Measurements from ENCODE around the gene DNAJC11.

DNA sequence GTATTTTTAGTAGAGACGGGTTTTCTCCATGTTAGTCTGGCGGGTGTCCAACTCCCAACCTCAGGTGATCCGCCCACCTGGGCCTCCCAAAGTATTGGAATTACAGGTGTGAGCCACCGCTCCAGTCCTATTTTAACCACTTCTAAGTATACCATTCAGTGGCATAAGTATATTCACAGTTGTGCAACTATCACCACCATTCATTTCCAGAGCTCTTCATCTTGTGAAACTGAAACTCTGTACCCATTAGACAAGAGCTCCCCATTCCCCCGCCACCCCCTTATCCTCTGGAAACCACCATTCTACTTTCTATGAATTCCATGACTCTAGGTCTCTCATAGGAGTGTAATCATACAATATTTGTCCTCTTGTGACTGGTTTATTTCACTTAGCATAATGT is 43.5 kb upstream of the DNAJC11 start:
- TF ChIP-seq, protein P1, sequence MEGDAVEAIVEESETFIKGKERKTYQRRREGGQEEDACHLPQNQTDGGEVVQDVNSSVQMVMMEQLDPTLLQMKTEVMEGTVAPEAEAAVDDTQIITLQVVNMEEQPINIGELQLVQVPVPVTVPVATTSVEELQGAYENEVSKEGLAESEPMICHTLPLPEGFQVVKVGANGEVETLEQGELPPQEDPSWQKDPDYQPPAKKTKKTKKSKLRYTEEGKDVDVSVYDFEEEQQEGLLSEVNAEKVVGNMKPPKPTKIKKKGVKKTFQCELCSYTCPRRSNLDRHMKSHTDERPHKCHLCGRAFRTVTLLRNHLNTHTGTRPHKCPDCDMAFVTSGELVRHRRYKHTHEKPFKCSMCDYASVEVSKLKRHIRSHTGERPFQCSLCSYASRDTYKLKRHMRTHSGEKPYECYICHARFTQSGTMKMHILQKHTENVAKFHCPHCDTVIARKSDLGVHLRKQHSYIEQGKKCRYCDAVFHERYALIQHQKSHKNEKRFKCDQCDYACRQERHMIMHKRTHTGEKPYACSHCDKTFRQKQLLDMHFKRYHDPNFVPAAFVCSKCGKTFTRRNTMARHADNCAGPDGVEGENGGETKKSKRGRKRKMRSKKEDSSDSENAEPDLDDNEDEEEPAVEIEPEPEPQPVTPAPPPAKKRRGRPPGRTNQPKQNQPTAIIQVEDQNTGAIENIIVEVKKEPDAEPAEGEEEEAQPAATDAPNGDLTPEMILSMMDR (IDR thresholded peaks at IDR 0.05) = no peak
- no peak for TF ChIP-seq POLR2A (IDR thresholded peaks at IDR 0.05)

Data from Peyer's patch (tissue), 4 donors.